Left cardiac atrium (tissue), 4 donors: ENCODE results near the gene BFSP2. TPM values are rescaled to one million over a fixed set of nuclear protein-coding genes. Genes with fewer than 3 reads are reported as not detected.

ENCODE experiments used
- ATAC-seq, 2 donors: fragments of 200-7000 bp; cut with Tn5 transposase; one replicate each; pipeline ENCODE4 v1.9.1; 2020; ENCODE audit warnings: mild to moderate bottlenecking in 2 of 2, moderate library complexity in 2 of 2
- DNase-seq: peaks from one replicate; pipeline ENCODE4 v3.0.0-alpha.2; 2020
- intact Hi-C, 2 donors: fragments of 100-400 bp; cut with DNase I; formaldehyde crosslinking; loops; one replicate each; pipeline versions ENCODE4 v1.14.1 to v1.15.1; 2022 to 2023
- total RNA-seq, 2 donors: library from RNA; stranded (reverse); fragmentation: NEBNext Ultra II Directional; extraction: Animal tissue kit (Norgen Biotek cat#: 25700); gene quantifications; one replicate each; pipeline ENCODE4 v1.2.1, GENCODE V29; 2021
- donor health status: DM: no; HTN: yes; CAD: no.
- donor health status: DM: no; HTN: yes; CAD: no; lungs with severe emphysema.
- donor health status: DM: yes; HTN: yes; CAD: no.
- donor health status: Dilated cardiomyopathy.

The BFSP2 gene
- total RNA-seq, 2 donors from 2014 or later: not detected

DNA sequence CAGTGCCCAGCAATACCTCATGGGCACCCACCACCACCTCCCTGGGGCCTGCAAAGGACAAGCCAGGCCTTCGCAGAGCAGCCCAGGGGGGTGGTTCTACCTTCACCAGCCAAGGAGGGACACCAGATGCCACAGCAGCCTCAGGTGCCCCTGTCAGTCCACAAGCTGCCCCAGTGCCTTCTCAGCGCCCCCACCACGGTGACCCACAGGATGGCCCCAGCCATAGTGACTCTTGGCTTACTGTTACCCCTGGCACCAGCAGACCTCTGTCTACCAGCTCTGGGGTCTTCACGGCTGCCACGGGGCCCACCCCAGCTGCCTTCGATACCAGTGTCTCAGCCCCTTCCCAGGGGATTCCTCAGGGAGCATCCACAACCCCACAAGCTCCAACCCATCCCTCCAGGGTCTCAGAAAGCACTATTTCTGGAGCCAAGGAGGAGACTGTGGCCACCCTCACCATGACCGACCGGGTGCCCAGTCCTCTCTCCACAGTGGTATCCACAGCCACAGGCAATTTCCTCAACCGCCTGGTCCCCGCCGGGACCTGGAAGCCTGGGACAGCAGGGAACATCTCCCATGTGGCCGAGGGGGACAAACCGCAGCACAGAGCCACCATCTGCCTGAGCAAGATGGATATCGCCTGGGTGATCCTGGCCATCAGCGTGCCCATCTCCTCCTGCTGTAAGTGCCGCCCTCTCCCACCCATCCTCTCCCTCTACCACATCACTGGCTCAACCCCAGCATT is 19.2 kb upstream of the BFSP2 start:
- intact Hi-C loops: no loop called here
- DNase-seq (no peak), ATAC-seq (no peak)

DNA sequence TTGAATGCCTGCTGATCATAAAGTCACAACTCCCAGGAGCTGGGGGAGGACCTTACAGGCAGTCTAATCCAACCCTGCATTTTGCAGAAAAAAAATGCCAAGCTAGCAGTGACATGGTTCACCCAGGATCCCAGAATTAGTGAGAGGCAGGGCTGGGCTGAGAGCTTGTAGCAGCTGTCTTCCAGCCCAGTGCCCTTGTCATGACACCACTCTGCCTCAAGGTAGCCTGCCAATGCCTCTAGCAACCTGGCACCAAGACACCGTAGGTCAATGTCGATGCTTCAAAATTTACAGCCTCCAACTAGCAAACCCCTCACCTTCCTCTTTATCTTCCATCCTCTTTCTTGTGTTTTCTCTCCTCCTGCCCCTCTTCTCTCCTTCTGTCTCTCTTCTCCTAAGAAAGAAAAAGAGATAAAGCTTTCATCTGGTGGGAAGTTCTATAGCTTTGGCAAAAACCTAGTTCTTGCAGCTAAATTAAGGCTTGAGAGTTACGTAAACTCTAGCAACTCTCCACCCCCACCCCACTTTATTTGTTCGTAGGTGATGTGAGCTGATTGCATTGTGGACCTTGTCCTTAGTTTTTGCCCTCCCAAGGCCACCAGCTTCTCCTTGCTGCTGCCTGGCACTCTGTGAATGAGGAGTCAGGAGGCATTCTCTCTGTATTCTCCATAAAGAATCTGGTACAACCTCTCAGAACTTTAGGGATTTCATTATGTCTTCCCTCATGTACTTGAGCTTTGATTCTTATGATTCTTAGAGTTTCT is 18.3 kb upstream of the BFSP2 start:
- intact Hi-C loops: loop anchor here in 1 of 2 donors (2.0 kb wide), 1 partner anchor 341 kb away; no protein-coding TSS in a partner anchor

GRCh38 chr3:133383175-133383574 is 16.7 kb upstream of the BFSP2 start:
- DNase-seq (no peak), ATAC-seq (no peak)
- intact Hi-C loops: loop anchor here in 1 of 2 donors (2.0 kb wide), 1 partner anchor 342 kb away; no protein-coding TSS in a partner anchor

More for the DNA sequence above, 18.3 kb upstream of the BFSP2 start:
- no peak for DNase-seq
- ATAC-seq: no peak

DNA sequence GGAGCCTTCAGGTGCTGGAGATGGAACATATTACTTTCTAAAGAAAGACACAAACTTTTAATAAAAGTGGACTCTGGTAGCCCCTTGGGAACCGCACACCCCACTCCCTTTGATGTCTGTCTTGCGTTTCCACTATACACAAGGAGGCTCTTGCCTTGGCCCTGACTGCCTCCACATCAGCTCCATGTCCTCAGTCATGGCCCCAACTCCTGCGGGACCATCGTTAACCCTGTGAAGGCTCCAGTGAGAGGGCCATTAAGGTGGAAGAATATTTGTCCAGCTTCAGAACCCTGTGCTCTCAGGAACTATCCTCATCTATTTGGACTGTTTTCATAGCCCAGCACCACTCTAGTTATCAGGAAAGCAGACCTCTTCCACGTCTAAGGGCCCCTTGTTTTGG is 16.1 kb upstream of the BFSP2 start:
- ATAC-seq (no peak), DNase-seq (no peak)
- intact Hi-C loops: loop anchor here (2.0 kb wide), 2 partner anchors 343 to 653 kb away; no protein-coding TSS in a partner anchor

DNA sequence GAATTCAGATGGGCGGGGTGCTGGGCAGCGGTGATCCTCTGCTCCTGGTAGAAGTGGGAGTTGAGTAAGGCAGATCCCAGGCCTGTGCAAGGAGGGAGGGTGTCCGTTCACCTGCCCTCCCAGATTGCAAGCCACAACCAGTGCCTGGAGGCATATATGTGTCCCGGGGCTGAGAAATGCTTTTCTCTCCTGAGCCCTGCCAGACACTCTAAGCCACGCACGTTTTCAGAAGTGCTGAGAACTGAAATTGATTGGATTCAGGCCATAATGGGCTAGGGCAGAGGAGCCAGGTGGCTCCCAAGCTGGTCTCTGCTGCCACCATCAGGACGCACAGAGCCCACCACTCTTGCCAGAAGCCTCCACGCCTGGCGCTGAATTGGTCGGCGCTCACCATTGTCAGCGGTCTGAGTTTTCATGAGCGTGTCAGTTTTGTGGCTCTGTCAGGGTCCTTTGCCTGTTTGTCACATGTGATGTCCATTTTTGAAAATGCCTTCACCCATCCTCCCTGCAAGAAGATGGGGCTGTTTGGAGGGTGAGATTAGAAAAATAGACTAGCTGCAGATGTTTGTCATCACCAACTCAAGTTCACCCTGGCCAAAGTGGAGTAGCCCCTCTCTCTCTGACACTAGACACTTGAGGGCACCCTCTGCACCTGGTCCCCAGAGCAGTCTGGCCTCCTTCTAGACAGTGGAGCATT is 15.4 kb upstream of the BFSP2 start:
- intact Hi-C loops: loop anchor here (2.0 to 5.0 kb wide), 3 partner anchors 344 to 654 kb away; no protein-coding TSS in a partner anchor
- ATAC-seq: peak; percentile 91 to 92
- peak; percentile 73 for DNase-seq

- ATAC-seq (no peak), DNase-seq (no peak)
- intact Hi-C loops: loop anchor here in 1 of 2 donors (5.0 kb wide), 1 partner anchor 655 kb away; no protein-coding TSS in a partner anchor
These were observed 13.0 kb upstream of the BFSP2 start for GRCh38 chr3:133386876-133387275.

DNA sequence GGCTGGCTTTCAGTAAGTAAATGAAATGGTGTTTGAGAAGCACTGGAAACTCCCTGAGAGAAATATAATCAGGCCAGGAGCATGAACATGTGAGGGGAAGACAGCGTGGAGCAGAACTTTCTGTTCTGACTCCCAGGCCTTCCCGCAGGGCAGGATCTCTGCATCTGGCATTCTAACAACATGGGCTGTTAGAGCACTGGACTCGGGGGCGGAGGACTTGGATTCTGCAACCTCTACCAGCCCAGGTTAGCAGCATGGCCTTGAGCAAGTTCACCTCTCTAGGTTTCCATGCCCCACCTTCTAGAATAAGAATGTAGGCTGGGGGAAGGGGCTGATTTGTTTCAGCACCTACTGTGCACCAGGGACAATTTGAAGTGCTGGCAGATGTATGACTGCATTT is 12.5 kb upstream of the BFSP2 start:
- DNase-seq (no peak), ATAC-seq (no peak)

GRCh38 chr3:133388696-133389395 is 11.0 kb upstream of the BFSP2 start:
- ATAC-seq (no peak), DNase-seq (no peak)
- intact Hi-C loops: loop anchor here in 1 of 2 donors (5.0 kb wide), 1 partner anchor 657 kb away; no protein-coding TSS in a partner anchor

More for the DNA sequence above, 12.5 kb upstream of the BFSP2 start:
- intact Hi-C loops: loop anchor here in 1 of 2 donors (5.0 kb wide), 1 partner anchor 655 kb away; no protein-coding TSS in a partner anchor

GRCh38 chr3:133390715-133391114 is 9.1 kb upstream of the BFSP2 start:
- intact Hi-C loops: no loop called here
- ATAC-seq: no peak
- no peak for DNase-seq

DNA sequence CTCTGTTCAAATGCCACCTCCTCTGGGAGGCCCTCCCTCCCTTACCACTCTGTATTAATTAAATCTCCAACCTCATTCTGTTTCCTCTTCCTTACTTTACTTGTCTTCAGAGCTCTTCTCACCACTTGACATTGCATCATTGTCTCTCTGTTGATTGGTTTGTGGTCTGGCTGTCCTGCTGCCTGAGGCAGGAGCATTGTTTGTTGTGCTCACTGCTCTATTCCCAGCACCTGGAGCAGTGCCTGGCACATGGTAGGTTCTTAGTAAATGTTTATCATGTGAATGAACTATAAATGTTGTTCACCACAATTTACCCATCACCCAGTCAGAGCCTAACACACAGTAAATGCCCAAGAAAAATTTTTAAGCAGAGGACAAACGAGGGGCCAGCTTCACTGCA is 6.7 kb upstream of the BFSP2 start:
- ATAC-seq (no peak), DNase-seq (no peak)
- intact Hi-C loops: no loop called here

DNA sequence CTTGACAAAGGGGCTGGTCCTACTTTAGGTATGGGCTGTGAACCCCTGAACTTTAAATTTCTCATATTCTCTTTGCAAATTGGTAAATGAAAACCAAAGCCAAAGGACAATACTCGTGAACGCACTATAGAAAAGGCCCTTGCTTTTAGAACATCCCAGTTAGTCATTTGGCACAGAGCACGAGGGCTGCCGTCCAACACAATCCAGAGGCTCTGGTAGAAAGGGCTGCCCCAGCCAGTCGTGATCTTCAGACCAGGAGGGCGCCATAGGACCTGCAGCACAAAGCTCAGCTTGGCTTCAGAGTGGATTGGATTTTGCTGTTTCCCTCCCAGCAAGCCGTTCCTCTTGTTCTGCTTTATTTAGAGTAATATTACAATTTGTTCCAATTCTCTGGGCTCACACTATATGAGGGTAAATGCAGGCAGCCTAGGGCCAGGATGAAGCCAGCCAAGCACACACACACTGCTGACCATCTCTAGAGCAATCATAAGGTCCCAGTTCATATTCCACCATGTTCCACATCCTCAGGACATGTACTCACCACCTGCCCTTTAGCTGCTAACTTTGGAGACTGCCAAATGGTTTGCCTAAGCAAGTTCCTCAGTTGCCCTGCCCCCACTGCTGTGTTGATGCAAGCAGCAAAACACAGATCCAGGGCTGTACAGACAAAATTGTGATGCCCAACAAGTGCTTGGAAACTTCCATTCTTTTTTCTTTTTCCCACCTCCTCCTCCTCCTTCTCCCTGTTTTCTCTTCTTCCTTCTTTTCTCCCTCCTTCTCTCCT is 6.0 kb upstream of the BFSP2 start:
- DNase-seq: peak; percentile 45
- peak; percentile 79 to 80 for ATAC-seq
- intact Hi-C loops: no loop called here

- DNase-seq (no peak), ATAC-seq (no peak)
These were observed 5.1 kb upstream of the BFSP2 start for GRCh38 chr3:133394561-133395311.

DNA sequence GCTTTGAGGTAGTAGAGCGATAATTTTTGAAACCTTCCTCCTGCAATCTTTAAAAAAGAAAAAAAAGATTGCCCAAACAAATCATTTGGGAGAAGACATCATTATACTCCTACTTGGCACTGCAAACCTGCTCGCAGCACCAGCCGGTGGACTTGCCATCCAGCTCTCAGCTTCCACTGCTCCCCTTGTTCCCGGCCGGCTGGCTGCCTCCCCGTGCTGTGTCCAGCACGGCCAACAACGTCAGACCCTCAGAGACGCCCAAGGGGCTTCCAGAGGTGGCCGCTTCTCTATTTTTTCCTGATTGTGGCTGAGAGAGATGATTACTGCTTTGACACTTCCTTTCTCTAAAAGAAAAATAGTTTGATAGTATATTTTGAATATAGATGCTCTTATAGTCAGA is 3.0 kb upstream of the BFSP2 start:
- ATAC-seq: no peak
- DNase-seq: no peak
- intact Hi-C loops: no loop called here

More at GRCh38 chr3:133394561-133395311, 5.1 kb upstream of the BFSP2 start:
- intact Hi-C loops: no loop called here

DNA sequence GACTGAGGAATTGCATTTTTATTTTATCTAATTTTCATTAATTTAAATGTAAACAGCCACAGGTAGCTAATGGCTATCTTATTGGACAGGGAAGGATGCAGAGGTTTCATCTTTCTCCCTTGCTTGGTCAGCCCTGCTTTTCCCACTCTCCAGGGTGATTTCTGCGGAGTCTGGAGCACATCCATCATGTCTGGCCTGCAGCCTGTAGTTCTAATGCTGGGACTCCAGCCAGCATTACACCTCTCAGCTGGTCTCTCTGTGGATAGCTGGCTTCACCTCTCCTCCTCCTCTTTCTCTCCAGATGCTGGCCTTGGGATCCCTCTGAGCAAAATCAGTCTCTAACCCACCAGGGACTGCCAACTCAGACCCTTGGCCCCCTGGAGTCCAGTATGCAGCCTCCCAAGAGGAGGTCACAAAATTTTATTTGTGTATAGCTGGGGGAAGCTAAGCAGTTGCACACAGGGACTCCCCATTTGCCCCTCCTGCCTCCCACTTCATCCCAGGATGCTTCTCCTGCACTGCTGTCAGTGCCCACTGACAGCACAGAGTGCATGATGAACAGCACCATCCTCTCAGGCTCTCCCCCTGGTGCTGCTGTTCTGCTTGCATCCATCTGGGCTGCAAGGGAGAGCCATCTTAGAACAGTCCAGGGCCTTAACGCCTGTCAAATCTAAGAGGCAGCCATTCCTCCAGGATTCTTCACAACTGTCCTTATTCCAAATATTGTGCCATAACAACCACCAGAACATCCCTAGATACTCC is 1.7 kb downstream of the BFSP2 start:
- intact Hi-C loops: no loop called here
- DNase-seq: no peak
- peak; percentile 74 to 90 for ATAC-seq

DNA sequence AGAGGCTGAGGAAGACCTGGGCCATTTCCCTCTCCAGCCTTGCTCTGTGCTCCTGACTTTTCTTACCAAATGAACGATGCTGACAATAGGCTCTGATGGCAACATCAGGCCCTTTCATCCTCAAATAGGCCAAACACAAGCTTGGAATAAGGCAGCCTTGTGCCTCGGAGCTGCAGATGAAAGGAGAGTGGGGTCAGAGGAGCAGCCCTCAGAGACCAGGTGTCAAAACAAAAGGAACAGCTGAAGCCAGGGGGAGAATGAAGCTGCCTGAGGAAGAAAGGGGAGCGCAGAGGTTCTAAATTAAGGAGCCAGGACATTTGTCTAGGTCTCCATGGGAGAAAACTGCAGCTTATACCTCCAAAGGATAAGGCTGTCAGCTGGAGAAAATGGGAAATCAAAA is 5.1 kb downstream of the BFSP2 start:
- ATAC-seq (no peak), DNase-seq (no peak)
- intact Hi-C loops: no loop called here

DNA sequence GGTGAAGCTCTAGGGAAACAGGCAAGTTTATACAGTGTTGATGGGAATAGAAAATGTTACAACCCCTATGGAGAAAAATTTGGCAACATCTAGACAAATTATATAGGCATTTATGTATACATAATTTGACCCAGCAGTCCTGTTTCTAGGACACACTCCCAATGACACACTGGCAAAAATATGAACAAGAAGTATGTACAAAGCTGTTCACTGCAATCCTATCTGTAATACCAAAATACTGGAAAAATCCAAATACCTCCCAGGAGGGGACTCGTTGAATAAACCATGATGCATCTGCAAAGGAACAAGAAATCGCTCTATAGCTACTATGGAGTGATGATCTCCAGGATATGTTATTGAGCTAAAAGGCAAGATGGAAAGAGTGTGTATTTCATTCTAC is 8.5 kb downstream of the BFSP2 start:
- intact Hi-C loops: no loop called here
- DNase-seq (no peak), ATAC-seq (no peak)

- intact Hi-C loops: no loop called here
- DNase-seq (no peak), ATAC-seq (no peak)
These were observed 9.1 kb downstream of the BFSP2 start for GRCh38 chr3:133408961-133409360.
